Measurements from ENCODE around the gene LRRTM4.

DNA sequence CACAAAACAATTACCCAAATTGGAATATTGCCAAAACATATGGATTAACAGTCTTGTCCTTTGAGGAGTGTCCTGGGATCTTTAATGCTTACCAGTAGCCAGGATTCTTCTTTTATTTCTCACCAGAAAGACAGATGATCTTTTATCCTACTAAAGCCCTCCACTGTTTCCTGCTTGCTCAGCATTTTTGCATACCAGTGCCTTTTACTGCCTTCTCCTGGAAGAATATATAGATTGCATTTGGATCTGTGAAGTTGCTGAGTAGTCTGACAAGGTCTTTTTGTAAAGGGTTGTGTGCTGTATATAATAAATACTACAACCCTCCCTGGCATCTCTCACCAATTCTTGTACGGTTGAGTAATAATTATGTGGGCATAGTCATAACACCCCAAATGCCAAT is 652.2 kb downstream of the LRRTM4 start:
- TF ChIP-seq POLR2AphosphoS5 (IDR thresholded peaks at IDR 0.05), result no peak
- TF ChIP-seq CTCF (IDR thresholded peaks at IDR 0.05), result no peak

Measured in transverse colon (tissue), 4 donors.